ENCODE results near the gene AMOTL1. TPM values are rescaled to one million over a fixed set of nuclear protein-coding genes. Genes with fewer than 3 reads are reported as not detected.

Gene AMOTL1
- total and polyA plus RNA-seq, 2 of the 8 experiments (the other 6 are each of a cell fraction or from before 2014, with no cell fraction given) = 9.0 to 27.6 TPM

GRCh38 chr11:94757037-94757735 lies 11.0 kb upstream of the AMOTL1 start (continued):
- TF ChIP-seq BCL11A (IDR thresholded peaks at IDR 0.05; ENCODE audit: low read depth in 2 of 2, low read length in 2 of 2) (no peak), CHD2 (IDR thresholded peaks at IDR 0.05; ENCODE audit: low read length) (no peak), TAF7 (optimal IDR thresholded peaks at IDR 0.05; ENCODE audit: borderline replicate concordance, low read depth, low read length) (no peak)
